ENCODE results near the gene PRKCA.

PRKCA gene

GRCh38 chr17:66416207-66416940, 114.0 kb downstream of the PRKCA start:
- no peak for DNase-seq

GRCh38 chr17:66417300-66417719, 114.9 kb downstream of the PRKCA start:
- DNase-seq: no peak

- DNase-seq: no peak
Observed at GRCh38 chr17:66420961-66421371, 118.6 kb downstream of the PRKCA start.

GRCh38 chr17:66422186-66422585, 119.8 kb downstream of the PRKCA start:
- DNase-seq: no peak

GRCh38 chr17:66423056-66423955, 120.9 kb downstream of the PRKCA start:
- no peak for DNase-seq

- DNase-seq: no peak
Observed at GRCh38 chr17:66425756-66426396, 123.5 kb downstream of the PRKCA start.

- no peak for DNase-seq
Observed at GRCh38 chr17:66426397-66427033, 124.1 kb downstream of the PRKCA start.

- DNase-seq: no peak
Observed at GRCh38 chr17:66427134-66427533, 124.7 kb downstream of the PRKCA start.

GRCh38 chr17:66429680-66430079, 127.3 kb downstream of the PRKCA start:
- no peak for DNase-seq

GRCh38 chr17:66430846-66431795, 128.7 kb downstream of the PRKCA start:
- DNase-seq: no peak

- no peak for DNase-seq
Observed at GRCh38 chr17:66431910-66432309, 129.5 kb downstream of the PRKCA start.

- DNase-seq: no peak
Observed at GRCh38 chr17:66432411-66432957, 130.1 kb downstream of the PRKCA start.

- no peak for DNase-seq
Observed at GRCh38 chr17:66432996-66433551, 130.7 kb downstream of the PRKCA start.

GRCh38 chr17:66435182-66435581, 132.8 kb downstream of the PRKCA start:
- DNase-seq: no peak

- no peak for DNase-seq
Observed at GRCh38 chr17:66436631-66437030, 134.2 kb downstream of the PRKCA start.

GRCh38 chr17:66437476-66438026, 135.1 kb downstream of the PRKCA start:
- no peak for DNase-seq

- no peak for DNase-seq
Observed at GRCh38 chr17:66438101-66438500, 135.7 kb downstream of the PRKCA start.

GRCh38 chr17:66441101-66441661, 138.8 kb downstream of the PRKCA start:
- DNase-seq: no peak

GRCh38 chr17:66443166-66443565, 140.8 kb downstream of the PRKCA start:
- DNase-seq: no peak

GRCh38 chr17:66443606-66444005, 141.2 kb downstream of the PRKCA start:
- DNase-seq: no peak
